K562 (cell line): ENCODE data around the gene DNAJC11. TPM values are rescaled to one million over a fixed set of nuclear protein-coding genes. Genes with fewer than 3 reads are reported as not detected.

Experiments
- ARID2 ChIP-seq: fragments of 450-650 bp; IDR thresholded peaks from 2 replicates; pipeline ENCODE4 v1.6.1; 2017; ENCODE audit warnings: antibody characterized with exemption, mild to moderate bottlenecking
- ATF1 ChIP-seq, 2 experiments: fragments of 450-650 bp in 1 of 2; IDR thresholded peaks; 2 replicates each; pipeline ENCODE4 v1.6.1; 2016; ENCODE audit warnings: missing compliant biosample characterization in 1 of 2, missing genetic modification characterization in 1 of 2
- CBFA2T3 ChIP-seq: fragments of 450-650 bp; IDR thresholded peaks from 2 replicates; pipeline ENCODE4 v1.6.1; 2017
- CTCFL ChIP-seq: IDR thresholded peaks from 2 replicates; pipeline ENCODE4 v1.6.1; 2011; ENCODE audit warnings: borderline replicate concordance, low read depth, mild to moderate bottlenecking, moderate library complexity, low read length; ENCODE audit not compliant: insufficient read depth, poor library complexity, severe bottlenecking
- EP400 ChIP-seq: fragments of 450-650 bp; IDR thresholded peaks from 2 replicates; pipeline ENCODE4 v1.6.1; 2017; ENCODE audit warnings: antibody characterized with exemption, mild to moderate bottlenecking, moderate library complexity
- ETV5 ChIP-seq: sonication (generic); formaldehyde crosslinking; IDR thresholded peaks from 2 replicates; pipeline ENCODE4 v1.4.0; 2020; ENCODE audit warnings: low read depth, mild to moderate bottlenecking, missing genetic modification reagents
- HBP1 ChIP-seq: fragments of 450-650 bp; formaldehyde crosslinking; IDR thresholded peaks from 2 replicates; pipeline ENCODE4 v1.4.0; 2022; ENCODE audit warnings: missing genetic modification characterization
- HMBOX1 ChIP-seq: sonication (generic); IDR thresholded peaks from 2 replicates; pipeline ENCODE4 v1.6.1; 2016
- MAFG ChIP-seq: fragments of 450-650 bp; conservative IDR thresholded peaks from 2 replicates; pipeline ENCODE4 v1.6.1; 2016; ENCODE audit warnings: missing genetic modification characterization, missing compliant biosample characterization
- NKRF ChIP-seq: fragments of 450-650 bp; IDR thresholded peaks from 2 replicates; pipeline ENCODE4 v1.6.1; 2016; ENCODE audit warnings: borderline replicate concordance
- SIX5 ChIP-seq, 2 experiments: IDR thresholded peaks; 2 replicates each; pipeline ENCODE4 v1.6.1; 2011; ENCODE audit warnings: low read length in 2 of 2, borderline replicate concordance in 1 of 2, low read depth in 1 of 2, mild to moderate bottlenecking in 1 of 2, moderate library complexity in 1 of 2; ENCODE audit not compliant: insufficient read depth in 1 of 2
- SREBF1 ChIP-seq: fragments of 150-350 bp; IDR thresholded peaks from 2 replicates; pipeline ENCODE4 v1.6.1; 2014; ENCODE audit warnings: antibody characterized with exemption, low read depth, low read length, borderline replicate concordance
- STAT5B ChIP-seq: fragments of 250-450 bp; sonication (Bioruptor Pico); IDR thresholded peaks from 2 replicates; pipeline ENCODE4 v1.8.0; 2021; ENCODE audit warnings: mild to moderate bottlenecking, inconsistent platforms
- TCFL5 ChIP-seq: fragments of 250-450 bp; sonication (Bioruptor Pico); conservative IDR thresholded peaks from 2 replicates; pipeline ENCODE4 v1.6.1; 2021; ENCODE audit warnings: mild to moderate bottlenecking, moderate library complexity, matching md5 sums
- TEAD4 ChIP-seq, 2 experiments: sonication (generic) in 1 of 2; formaldehyde crosslinking in 1 of 2; IDR thresholded peaks; 2 replicates each; pipeline versions ENCODE4 v1.6.1 to v1.8.0; 2012 to 2022; ENCODE audit warnings: borderline replicate concordance in 1 of 2, inconsistent platforms in 1 of 2, low read length in 1 of 2, mild to moderate bottlenecking in 1 of 2, missing genetic modification reagents in 1 of 2
- TRIM28 ChIP-seq: fragments of 450-650 bp; IDR thresholded peaks from 2 replicates; pipeline ENCODE4 v1.6.1; 2017
- ZNF165 ChIP-seq: fragments of 250-450 bp; sonication (Bioruptor Pico); IDR thresholded peaks from 2 replicates; pipeline ENCODE4 v1.4.0; 2020; ENCODE audit warnings: borderline replicate concordance
- polyA plus RNA-seq, 8 experiments: library from polyadenylated mRNA; depleted of rRNA in 4 of 8; stranded (reverse) in 5 of 8; unstranded in 3 of 8; fragments of >200 nt; fragmentation: Nextera tagmentation in 2 of 8; fragmentation: Illumina TruSeq in 1 of 8; extraction: Ambion mirVana in 2 of 8; extraction: Trizol in 1 of 8; gene quantifications; 2 replicates each; pipeline versions ENCODE4 v1.2.1 to v1.2.3, GENCODE V29; 2011 to 2014; ENCODE audit warnings: inconsistent platforms in 1 of 8, missing spikeins in 1 of 8
- total RNA-seq, 7 experiments: library from RNA; depleted of rRNA in 6 of 7; stranded (reverse); fragments of >200 nt in 6 of 7; fragmentation: Illumina TruSeq in 2 of 7; extraction: Trizol in 2 of 7; gene quantifications; 2 replicates each; pipeline versions ENCODE4 v1.2.1 to v1.2.3, GENCODE V29; 2011 to 2021; ENCODE audit warnings: low replicate concordance in 1 of 7
- TF ChIP-seq, protein P1 (sequence below): fragments of 200-800 bp; sonication (Bioruptor generic); IDR thresholded peaks from 2 replicates; pipeline ENCODE4 v1.6.1; 2017; ENCODE audit warnings: missing genetic modification characterization, missing compliant biosample characterization
- TF ChIP-seq, protein P2 (sequence below): fragments of 250-450 bp; sonication (Bioruptor Pico); IDR thresholded peaks from 2 replicates; pipeline ENCODE4 v1.5.1; 2021; ENCODE audit warnings: mild to moderate bottlenecking

The DNAJC11 gene
- total and polyA plus RNA-seq, 9 of the 15 experiments (the other 6 are each of a cell fraction or from before 2014, with no cell fraction given): 14.1 to 123 (median 76.6) TPM

GRCh38 chr1:6672558-6672957, 29.1 kb downstream of the DNAJC11 start (continued):
- TF ChIP-seq, protein P1, sequence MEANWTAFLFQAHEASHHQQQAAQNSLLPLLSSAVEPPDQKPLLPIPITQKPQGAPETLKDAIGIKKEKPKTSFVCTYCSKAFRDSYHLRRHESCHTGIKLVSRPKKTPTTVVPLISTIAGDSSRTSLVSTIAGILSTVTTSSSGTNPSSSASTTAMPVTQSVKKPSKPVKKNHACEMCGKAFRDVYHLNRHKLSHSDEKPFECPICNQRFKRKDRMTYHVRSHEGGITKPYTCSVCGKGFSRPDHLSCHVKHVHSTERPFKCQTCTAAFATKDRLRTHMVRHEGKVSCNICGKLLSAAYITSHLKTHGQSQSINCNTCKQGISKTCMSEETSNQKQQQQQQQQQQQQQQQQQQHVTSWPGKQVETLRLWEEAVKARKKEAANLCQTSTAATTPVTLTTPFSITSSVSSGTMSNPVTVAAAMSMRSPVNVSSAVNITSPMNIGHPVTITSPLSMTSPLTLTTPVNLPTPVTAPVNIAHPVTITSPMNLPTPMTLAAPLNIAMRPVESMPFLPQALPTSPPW (CRISPR knock-in tag): no peak
- TF ChIP-seq TCFL5 (CRISPR knock-in tag) (no peak), HMBOX1 (no peak), ETV5 (CRISPR knock-in tag) (no peak), TRIM28 (no peak), SIX5 (IDR thresholded peaks at IDR 0.05; ENCODE audit: borderline replicate concordance in 1 of 2, insufficient read depth in 1 of 2, low read depth in 1 of 2, low read length in 2 of 2) (no peak), CTCFL (no peak), STAT5B (CRISPR knock-in tag) (no peak), NKRF (no peak), CBFA2T3 (peak; percentile 77), ATF1 (CRISPR knock-in tag; IDR thresholded peaks at IDR 0.05) (no peak), ATF1 (tag; IDR thresholded peaks at IDR 0.05) (no peak), MAFG (no peak), SREBF1 (no peak), EP400 (no peak), HBP1 (no peak), ZNF165 (CRISPR knock-in tag) (no peak), TEAD4 (IDR thresholded peaks at IDR 0.05; ENCODE audit: low read length) (peak; percentile 25; the same call in 1 of the 2 replicates), TEAD4 (CRISPR knock-in tag; IDR thresholded peaks at IDR 0.05; ENCODE audit: borderline replicate concordance) (no peak), ARID2 (no peak)
- TF ChIP-seq, protein P2, sequence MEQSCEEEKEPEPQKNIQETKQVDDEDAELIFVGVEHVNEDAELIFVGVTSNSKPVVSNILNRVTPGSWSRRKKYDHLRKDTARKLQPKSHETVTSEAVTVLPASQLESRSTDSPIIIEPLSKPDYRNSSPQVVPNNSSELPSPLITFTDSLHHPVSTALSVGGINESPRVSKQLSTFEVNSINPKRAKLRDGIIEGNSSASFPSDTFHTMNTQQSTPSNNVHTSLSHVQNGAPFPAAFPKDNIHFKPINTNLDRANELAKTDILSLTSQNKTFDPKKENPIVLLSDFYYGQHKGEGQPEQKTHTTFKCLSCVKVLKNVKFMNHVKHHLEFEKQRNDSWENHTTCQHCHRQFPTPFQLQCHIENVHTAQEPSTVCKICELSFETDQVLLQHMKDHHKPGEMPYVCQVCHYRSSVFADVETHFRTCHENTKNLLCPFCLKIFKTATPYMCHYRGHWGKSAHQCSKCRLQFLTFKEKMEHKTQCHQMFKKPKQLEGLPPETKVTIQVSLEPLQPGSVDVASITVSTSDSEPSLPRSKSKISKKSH: no peak
